NCI-H2107 treated with DMSO at 0.1 percent for 48 hours (cell line): ENCODE measurements around the gene LY9.

Experiments used
- DNase-seq: peaks from one replicate; lab custom pipeline; 2025; ENCODE audit not compliant: unreplicated experiment; lab: John Stamatoyannopoulos, UW

Gene LY9

GRCh38 chr1:160795951-160796383, at the start of gene LY9:
TSS of gene LY9 (plus strand) at chr1:160796174. CDS start at chr1:160796188, 14 bp downstream.
- DNase-seq = no peak

- DNase-seq = no peak
These were observed 49.0 kb upstream of the LY9 start for GRCh38 chr1:160746836-160747500.

- DNase-seq = no peak
These were observed 48.3 kb upstream of the LY9 start for GRCh38 chr1:160747717-160748116.

DNA sequence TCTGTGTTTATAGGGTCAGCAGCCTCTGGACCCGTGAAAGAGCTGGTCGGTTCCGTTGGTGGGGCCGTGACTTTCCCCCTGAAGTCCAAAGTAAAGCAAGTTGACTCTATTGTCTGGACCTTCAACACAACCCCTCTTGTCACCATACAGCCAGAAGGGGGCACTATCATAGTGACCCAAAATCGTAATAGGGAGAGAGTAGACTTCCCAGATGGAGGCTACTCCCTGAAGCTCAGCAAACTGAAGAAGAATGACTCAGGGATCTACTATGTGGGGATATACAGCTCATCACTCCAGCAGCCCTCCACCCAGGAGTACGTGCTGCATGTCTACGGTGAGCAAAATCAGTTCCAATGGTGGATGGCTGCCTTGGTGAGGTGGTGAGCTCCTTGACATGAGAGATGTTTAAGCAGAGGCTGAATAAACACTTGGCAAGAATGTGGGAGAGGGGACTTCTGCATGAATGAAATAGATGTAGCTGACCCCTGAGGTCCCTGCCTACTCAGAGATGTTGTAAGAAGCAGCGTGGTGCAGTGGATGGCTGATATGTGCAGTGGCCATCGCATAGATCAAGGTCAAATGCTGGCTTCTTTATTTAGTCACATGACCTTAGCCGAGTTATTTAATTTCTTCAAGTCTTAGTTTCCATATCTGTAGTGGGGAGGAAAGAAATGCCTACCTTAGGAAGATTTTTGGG, 47.6 kb upstream of the LY9 start:
- no peak for DNase-seq

DNA sequence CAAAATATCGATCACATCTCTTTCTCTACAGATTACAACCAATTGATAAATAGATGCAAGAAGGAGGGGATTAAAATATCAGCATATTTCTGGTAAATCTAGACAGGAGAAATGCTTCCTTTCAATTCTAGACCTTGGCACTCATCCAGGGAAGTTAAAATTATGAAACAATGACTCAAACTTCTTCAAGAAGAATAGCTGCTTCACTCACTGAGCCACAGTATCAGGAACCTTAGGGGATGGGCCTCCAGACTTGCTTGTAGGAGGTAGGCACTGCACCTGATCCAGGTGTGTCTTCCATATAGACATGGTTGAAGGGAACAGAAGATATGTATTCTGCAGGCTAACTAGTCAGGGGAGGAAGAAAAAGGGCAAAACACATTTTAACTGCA, 47.1 kb upstream of the LY9 start:
- no peak for DNase-seq

GRCh38 chr1:160750608-160751007, 45.4 kb upstream of the LY9 start:
- DNase-seq = no peak

DNA sequence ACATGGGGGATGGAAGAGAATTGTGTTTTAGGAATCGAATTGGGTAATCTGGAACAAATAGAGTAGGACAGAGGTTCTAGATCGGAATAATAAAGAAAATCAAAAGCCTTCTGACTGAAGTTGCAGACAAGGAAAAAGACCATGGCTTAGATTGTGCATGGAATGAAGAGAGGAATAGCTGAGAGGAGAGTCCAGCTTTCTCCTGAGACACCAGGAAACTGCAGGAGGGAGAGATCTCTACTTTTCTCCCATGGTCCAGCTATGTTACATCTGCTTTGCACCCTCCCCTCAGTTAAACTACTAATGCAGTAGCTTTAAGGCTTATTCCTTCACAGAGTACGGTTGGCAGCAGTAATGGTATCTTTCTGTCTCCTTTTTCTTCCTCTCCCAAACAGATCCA, 43.6 kb upstream of the LY9 start:
- no peak for DNase-seq

GRCh38 chr1:160752924-160753323, 43.0 kb upstream of the LY9 start:
- no peak for DNase-seq

- DNase-seq = no peak
These were observed 42.4 kb upstream of the LY9 start for GRCh38 chr1:160753594-160753993.

GRCh38 chr1:160755461-160755860, 40.5 kb upstream of the LY9 start:
- no peak for DNase-seq

DNA sequence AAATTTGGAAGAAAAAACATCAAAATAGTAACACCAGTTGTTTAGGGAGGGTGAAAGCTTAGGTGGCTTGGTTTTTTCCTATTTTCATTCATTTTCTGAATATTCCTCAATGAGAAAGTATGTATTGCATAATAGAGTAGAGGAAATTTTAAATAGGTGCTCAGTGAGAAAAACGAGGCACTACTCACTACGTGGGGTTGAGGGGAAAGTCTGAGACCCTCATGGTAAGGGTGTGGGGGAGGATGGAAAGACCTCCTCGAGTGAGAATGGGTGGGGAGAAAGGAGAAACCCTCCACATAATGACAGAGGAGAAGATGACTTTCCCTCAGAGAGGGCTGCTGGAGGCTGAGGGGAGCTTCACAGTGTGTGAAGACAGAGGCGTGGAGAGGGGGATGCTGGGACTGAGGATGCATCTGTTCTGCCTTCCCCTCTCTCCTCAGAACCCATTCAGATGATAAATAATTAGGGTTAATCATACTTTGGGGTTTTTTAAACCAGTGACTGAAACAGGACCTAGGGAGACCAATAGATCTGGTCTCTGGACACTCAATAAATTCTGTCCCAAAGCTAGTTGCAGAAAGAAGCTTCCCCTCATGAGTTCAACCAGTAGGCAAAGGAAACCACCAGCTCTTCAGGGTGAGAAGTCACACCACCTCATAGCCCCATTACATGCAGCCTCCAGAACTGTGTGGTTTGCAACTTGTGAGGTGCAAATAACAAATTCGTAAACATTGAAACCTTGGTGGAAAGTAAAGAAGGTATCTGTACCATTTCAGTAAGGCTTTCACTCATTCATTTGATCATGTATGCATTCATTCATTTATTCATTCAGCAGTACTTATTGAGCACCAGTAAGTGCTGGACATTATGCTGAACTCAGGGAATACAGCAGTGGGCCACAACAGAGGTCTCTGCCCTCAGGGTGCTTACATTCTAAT, 39.8 kb upstream of the LY9 start:
- DNase-seq = no peak

- DNase-seq = no peak
These were observed 39.1 kb upstream of the LY9 start for GRCh38 chr1:160756849-160757201.

DNA sequence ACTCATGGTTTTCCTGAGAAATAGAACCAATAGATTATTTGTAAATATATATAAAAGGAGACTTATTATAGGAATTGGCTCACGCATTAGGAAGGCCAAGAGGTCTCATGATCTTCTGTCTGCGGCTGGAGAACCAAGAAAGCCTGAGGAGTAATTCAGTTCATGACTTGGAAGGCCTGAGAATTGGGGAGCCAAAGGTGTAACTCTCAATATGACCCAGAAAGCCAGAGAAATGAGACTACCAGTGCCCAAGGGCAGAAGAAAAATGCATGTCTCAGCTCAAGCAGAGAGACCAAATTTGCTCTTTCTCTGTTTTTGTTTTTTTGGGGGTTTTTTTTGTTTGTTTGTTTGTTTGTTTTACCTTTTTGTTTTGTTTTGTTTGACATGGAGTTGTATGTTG, 37.5 kb upstream of the LY9 start:
- no peak for DNase-seq

- DNase-seq = no peak
These were observed 36.2 kb upstream of the LY9 start for GRCh38 chr1:160759740-160760139.

DNA sequence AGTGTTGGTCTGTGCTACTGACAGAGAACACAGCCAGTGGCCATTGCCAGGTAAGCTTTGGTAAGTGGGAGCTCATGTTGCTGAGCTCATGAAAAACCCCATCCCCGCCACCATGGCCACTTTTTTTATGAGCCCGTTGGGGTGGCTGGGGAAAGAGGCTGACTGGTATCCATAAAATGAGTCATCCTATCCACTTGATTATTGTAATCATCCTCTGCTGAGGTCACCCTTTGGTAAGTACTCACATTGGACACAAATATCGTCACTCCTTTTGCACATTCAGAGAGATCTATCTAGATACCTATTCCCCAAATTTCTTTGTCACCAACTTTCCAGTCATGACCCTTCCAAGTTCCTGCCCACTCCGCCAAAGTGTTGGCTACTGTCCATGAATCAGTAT, 34.9 kb upstream of the LY9 start:
- DNase-seq = no peak

DNA sequence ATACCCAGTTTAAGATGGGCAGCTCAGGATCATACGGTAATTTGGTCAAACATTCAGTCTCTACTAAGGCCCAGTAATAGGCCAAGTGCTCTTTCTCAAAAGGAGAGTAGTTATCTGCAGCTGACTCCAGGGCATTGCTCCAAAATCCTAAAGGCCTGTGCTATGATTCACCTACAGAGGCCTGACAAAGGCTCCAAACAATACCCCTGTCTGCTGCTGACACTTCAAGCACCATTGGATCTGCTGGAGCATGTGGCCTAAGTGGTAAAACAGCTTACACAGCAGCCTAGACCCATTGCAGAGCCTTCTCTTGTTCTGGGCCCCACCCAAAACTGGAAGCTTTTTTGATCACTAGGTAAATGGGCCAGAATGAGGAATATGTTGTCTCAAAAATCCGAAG, 34.1 kb upstream of the LY9 start:
- no peak for DNase-seq

DNA sequence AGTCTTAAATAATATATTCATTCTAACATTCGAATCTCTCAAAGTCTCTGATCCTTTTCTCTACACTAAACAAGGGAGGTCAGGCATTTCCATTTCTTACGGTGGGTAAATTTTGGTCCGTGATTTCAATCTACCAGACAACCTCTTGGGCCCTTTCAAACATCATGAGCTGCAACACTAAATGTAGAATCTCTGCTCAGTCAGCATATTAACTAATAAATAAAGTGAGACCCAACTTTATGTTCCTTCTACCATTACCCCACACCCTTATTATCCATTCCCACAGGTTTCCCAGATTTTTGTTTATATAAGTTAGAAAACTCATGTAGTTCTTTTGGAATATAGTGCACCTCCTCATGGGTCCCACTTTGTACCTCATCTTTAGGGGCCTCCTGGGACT, 32.0 kb upstream of the LY9 start:
- DNase-seq = no peak

GRCh38 chr1:160767395-160768294, 28.3 kb upstream of the LY9 start:
- no peak for DNase-seq

- DNase-seq = no peak
These were observed 27.7 kb upstream of the LY9 start for GRCh38 chr1:160768295-160768657.

GRCh38 chr1:160772331-160772730, 23.6 kb upstream of the LY9 start:
- DNase-seq = no peak

GRCh38 chr1:160773093-160773492, 22.9 kb upstream of the LY9 start:
- DNase-seq = no peak
